ENCODE measurements around the gene ZNG1A.
"Not testable (repeated sequence)": the region's sequence is repeated elsewhere in the genome, so short reads cannot be mapped to it uniquely, and the experiment has no call there.

DNA sequence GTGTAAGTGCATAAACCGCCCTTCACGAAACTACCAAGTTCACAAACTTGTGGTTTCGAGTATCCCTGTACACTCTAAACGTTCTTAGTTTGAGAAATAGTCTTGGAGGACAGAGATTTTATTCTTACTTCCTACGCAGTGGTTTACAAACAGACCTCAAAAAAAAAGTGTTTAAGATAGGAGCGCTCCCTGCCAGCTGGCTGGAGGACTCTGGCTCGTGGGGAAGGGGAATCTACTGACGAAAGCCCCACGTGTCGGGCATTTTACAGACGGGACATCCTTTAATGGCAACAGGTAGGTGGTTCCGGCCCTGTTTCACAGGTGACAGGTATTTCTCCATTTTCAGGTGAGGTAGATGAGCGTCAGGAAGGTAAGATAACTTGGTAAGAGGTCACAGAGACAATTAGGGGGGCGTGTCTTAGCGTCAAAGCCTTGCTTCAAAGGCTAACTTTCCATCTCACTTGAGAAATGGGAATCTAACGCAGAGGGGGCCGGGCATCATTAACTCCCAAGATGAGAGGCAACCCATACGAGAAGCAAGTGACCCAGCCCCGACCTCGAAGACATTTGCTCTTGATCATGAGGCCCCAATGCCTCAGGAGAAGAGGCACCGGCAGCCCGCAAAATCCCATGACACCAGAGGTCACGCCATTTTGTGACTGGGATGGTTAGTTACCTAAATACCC is 573 bp downstream of the ZNG1A start:
- TF ChIP-seq, protein P1, sequence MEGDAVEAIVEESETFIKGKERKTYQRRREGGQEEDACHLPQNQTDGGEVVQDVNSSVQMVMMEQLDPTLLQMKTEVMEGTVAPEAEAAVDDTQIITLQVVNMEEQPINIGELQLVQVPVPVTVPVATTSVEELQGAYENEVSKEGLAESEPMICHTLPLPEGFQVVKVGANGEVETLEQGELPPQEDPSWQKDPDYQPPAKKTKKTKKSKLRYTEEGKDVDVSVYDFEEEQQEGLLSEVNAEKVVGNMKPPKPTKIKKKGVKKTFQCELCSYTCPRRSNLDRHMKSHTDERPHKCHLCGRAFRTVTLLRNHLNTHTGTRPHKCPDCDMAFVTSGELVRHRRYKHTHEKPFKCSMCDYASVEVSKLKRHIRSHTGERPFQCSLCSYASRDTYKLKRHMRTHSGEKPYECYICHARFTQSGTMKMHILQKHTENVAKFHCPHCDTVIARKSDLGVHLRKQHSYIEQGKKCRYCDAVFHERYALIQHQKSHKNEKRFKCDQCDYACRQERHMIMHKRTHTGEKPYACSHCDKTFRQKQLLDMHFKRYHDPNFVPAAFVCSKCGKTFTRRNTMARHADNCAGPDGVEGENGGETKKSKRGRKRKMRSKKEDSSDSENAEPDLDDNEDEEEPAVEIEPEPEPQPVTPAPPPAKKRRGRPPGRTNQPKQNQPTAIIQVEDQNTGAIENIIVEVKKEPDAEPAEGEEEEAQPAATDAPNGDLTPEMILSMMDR (IDR thresholded peaks at IDR 0.05 in 8 of 11, conservative IDR thresholded peaks at IDR 0.05 in 3 of 11), result not testable (repeated sequence)
- not testable (repeated sequence) for TF ChIP-seq POLR2A, POLR2AphosphoS5 (IDR thresholded peaks at IDR 0.05)
